SU-DHL-6 (cell line): ENCODE data around the gene RAB27B.

ENCODE experiments used
- CTCF ChIP-seq: fragments of 200-600 bp; sonication (generic); IDR thresholded peaks from one replicate; pipeline ENCODE4 v1.5.1; 2017; ENCODE audit warnings: antibody characterized with exemption, mild to moderate bottlenecking, low read length, moderate library complexity; ENCODE audit not compliant: insufficient read depth, poor library complexity, severe bottlenecking
- EZH2phosphoT487 ChIP-seq: fragments of 200-600 bp; sonication (generic), shearing (Covaris generic); conservative IDR thresholded peaks from 2 replicates; pipeline ENCODE4 v1.6.1; 2018; ENCODE audit warnings: mild to moderate bottlenecking, antibody characterized with exemption, low read length, moderate library complexity, mixed read lengths

DNA sequence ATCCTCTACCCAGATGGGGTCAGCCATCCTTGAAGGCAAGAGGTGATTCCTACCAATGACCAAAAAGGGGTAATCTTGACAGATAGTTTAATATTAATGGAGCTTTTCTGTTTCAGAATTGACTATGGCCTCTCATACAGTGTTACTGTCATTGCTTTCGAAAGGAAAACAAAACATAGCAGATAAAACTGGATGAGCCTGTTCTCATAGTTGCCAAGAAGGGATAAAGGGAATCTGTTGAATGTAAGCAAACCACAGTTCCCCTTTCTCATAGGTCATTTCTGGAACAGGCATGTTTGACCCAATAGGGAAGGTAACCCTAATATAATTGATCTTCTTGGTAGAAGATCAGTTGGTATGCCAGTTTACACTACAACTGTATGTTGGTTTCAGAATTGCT lies 1.6 kb downstream of the RAB27B start:
- TF ChIP-seq EZH2phosphoT487, result no peak
- no peak for TF ChIP-seq CTCF
